GM19240 (cell line): ENCODE measurements around the gene ZHX3.
"Not testable (repeated sequence)": the region's sequence is repeated elsewhere in the genome, so short reads cannot be mapped to it uniquely, and the experiment has no call there.

Source experiments
- DNase-seq: peaks from one replicate; pipeline ENCODE4 v3.0.0; 2011; ENCODE audit warnings: low spot score; ENCODE audit not compliant: insufficient read length

The ZHX3 gene

GRCh38 chr20:41334443-41335421 is 17.2 kb upstream of the ZHX3 start:
- no peak for DNase-seq

DNA sequence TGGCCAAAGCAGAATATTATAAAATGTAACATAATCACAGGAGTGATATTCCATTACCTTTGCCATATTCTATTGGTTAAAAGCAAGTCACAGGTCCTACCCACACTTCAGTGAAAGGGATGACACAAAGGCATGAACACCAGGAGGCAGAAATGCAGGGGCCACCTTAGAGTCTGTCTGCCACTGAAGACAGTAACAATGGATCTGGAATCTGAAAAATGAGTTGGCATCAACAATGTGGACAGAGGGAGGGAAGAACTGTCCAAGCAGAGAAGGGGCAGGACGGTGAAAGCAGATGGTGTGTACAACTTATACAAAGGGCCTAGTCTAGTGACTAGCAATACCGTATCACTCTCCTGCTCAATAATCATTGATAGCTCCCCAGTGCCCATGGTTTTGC is 16.5 kb upstream of the ZHX3 start:
- no peak for DNase-seq

GRCh38 chr20:41331731-41332130 is 14.2 kb upstream of the ZHX3 start:
- DNase-seq = no peak

GRCh38 chr20:41330941-41331340 is 13.4 kb upstream of the ZHX3 start:
- DNase-seq = no peak

- no peak for DNase-seq
Observed at GRCh38 chr20:41330343-41330720, 12.8 kb upstream of the ZHX3 start.

GRCh38 chr20:41329435-41330342 is 12.2 kb upstream of the ZHX3 start:
- no peak for DNase-seq

GRCh38 chr20:41327178-41327577 is 9.6 kb upstream of the ZHX3 start:
- DNase-seq = no peak

DNA sequence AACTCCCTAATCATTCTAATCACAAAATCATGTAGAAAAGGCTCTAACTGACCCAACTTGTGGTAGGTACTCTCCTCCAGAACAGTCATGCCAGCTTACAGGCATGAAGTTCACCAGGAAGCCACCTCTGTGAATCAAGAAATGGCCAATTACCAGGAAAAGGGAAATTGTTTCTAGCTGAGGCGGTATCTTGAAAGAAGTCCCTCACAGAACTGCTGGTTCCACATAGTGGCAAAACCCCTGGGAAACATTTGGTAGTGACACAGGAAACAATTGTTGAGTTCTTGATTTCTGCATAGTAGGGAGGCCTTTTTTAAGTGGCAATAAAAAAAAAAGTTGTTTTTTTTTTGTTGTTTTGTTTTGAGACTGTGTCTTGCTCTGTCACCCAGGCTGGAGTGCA is 3.4 kb upstream of the ZHX3 start:
- no peak for DNase-seq

DNA sequence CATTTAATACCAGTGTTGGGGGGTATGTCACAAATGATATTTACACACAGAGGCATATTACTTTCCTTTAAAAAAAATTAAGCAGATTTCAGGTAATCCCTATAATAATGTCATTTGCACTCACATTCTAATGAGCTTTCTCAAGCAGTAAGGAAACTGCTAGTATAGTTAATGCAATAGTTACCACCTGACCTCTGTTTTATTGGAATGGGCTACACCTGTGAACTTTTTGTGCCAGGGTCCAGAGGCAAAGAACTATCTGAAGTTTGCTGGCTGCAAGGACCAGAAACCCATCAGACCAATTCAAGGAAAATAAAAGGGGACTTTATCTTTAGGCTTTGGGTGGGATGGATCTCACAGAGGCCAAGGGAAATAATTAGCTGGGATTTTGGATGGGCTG is 2.9 kb upstream of the ZHX3 start:
- DNase-seq = no peak

DNA sequence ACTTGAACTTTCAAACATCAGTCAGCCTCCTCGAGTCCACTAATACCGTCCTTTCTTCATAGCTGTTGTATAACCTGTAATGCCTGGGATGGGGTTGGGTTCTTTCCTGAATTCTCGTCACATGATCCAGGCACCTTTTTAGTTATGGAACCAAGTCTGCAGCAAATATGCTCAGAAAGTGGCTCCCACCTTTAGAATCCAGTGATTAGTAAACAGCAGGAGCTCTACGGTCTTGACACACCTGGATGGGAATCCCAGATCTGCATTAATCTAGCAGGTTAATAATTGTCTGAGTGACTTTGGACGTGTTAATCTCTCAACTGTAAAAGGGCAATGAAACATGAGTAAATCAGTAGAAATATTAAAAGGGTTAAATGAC is 729 bp upstream of the ZHX3 start:
- DNase-seq = no peak

GRCh38 chr20:41316602-41317545 is 657 bp downstream of the ZHX3 start:
- peak; percentile 74 for DNase-seq

- DNase-seq = no peak
Observed at GRCh38 chr20:41316051-41316450, 1.5 kb downstream of the ZHX3 start.

- no peak for DNase-seq
Observed at GRCh38 chr20:41314386-41314785, 3.1 kb downstream of the ZHX3 start.

DNA sequence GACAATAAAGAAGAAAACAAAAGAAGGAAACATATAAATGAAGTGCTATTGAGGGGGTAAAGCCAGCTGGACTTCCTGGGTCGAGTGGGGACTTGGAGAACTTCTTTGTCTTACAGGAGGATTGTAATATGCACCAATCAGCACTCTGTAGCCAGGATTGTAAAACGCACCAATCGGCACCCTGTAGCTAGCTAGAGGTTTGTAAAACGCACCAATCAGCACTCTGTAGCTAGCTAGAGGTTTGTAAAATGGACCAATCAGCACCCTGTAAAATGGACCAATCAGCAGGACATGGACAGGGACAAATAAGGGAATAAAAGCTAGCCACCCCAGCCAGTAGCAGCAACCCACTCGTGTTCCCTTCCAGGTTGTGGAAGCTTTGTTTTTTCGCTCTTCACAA is 5.5 kb downstream of the ZHX3 start:
- DNase-seq = not testable (repeated sequence)

DNA sequence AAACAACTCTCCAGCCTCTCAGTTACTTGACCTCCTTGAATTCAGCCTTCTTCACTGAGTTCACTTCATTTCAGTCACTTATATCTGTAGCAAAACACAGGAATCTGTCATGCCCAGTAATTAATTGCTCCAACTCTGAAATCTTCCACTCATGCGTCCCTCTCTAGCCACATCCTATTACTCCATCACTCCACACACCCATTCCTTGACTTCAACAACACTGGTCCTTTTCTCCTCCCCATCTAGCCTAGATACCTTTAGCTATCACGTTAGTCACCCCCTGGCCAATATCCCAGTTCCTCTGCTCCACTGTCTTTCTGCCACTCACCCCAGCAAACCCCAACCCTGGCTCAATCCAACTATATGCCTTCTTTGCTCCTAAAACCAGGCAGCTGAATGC is 7.7 kb downstream of the ZHX3 start:
- no peak for DNase-seq

- DNase-seq = no peak
Observed at GRCh38 chr20:41308726-41309413, 8.7 kb downstream of the ZHX3 start.

- DNase-seq = no peak
Observed at GRCh38 chr20:41308290-41308711, 9.2 kb downstream of the ZHX3 start.

- no peak for DNase-seq
Observed at GRCh38 chr20:41307021-41307420, 10.5 kb downstream of the ZHX3 start.

DNA sequence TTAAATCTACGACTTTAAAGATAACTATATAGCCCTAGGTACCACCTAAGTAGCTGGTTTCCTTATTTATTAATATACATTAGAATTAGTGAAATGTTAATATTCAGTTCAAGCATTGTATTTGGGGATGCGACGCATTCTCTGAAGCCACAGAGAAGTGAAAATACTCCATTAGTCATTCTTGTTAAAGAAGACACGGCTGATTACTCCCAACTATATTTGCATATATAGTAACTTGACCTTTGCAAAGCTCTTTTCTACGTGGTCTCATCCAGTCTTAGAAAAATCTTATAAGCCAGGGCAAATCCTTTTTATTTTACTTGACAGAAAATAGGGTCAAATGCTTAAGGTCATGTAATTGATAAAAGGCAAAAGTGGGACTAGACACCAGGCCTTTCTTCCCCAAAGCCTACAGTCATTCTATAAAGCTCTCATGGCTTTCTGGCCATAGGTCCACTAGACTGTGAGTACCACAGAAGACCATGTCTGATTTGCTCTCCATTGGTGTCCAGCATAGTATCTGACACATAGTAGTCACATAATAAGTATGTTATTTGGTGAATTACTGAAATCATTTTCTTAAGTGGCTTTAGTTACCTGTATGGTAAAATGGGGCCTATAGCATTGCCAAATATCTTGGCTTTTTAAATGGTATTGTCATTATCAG is 11.3 kb downstream of the ZHX3 start:
- DNase-seq = no peak
